Renal cortex interstitium (tissue), 11 donors: ENCODE data around the gene PRAC1. TPM values are rescaled to one million over a fixed set of nuclear protein-coding genes. Genes with fewer than 3 reads are reported as not detected.

Experiments
- DNase-seq, 11 donors: peaks; one replicate each; pipeline ENCODE4 v3.0.0-alpha.2; 2013; ENCODE audit warnings: low read depth in 9 of 11, low spot score in 4 of 11; ENCODE audit errors: extremely low read depth in 1 of 11
- polyA plus RNA-seq, 3 donors: library from polyadenylated mRNA; unstranded; fragments of 120-200 nt; gene quantifications; one replicate each; pipeline ENCODE4 v1.2.1, GENCODE V29; 2013; ENCODE audit not compliant: insufficient read length in 3 of 3

PRAC1 gene
- polyA plus RNA-seq, 3 donors: not detected

- no peak for DNase-seq
Measured at GRCh38 chr17:48748718-48749566, 26.6 kb upstream of the PRAC1 start.

DNA sequence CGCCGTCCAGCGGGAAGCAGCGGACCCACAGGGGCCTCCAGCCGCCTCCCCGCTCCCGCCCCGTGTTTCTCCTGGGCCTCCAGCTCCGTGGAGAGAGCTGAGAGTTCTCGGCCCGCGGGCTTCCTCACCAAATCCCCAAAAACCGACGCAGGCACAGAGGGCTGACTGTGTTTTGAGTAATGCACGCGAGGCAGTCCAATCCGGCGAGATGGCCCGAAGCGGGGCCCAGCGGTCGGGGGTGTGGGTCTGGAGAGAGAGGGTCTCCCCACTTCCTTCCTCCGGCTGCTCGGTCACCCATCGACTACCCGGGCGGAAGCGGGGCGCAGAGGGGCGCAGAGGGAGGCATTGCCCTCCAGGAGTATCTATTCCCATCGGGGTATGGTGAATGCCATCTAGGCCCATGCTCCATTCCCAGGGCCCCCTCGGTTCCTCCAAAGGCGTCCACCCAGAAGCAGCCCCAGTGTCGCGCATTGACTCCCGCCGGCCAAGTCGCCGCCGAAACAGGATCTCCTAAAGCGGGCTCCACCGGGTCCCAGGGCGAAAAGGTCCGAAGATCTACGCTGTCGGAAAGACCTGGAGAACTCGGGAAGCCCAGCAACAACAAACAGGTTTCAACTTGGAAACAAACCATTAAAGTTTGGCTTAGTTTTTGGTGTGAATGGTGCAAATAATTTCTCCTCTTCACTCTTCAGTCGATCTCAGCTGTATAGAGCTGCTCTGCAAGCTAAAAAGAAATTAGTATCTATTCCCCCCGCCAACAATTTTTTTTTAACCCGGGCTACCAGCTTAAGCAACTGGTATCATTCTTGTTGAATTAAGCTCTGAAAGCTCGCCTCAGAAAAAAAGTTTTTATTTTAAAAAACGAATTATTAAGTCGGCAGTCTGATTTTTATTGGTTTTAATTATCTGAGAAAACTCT lies 25.4 kb upstream of the PRAC1 start:
- DNase-seq: no peak

DNA sequence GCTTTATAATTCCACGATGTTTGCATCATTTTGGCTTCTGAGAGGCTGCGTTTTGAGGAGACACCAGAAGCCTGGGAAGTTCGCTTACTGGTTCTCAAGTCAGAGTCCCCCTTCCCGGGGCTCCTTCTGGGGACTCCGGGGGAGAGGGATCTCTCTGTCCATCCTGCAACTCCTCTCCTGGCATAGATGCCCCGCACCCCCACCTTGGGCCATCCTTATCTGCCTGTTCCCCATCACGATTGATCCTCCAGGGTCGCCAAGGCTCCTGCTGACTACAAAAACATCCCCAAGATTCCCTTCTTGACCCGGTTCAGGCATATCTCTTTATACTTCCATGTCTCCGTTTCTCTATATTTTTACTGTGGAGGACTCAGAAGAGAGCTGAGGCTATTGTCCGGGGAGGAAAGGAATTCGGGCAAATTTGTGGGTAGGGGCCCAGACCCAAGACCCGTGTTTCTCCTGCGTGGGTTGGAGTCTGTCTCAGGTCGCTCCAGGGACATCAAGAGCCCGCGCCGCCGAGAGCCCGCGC lies 24.7 kb upstream of the PRAC1 start:
- DNase-seq: no peak

- no peak for DNase-seq
Measured at GRCh38 chr17:48745381-48746275, 23.3 kb upstream of the PRAC1 start.

DNA sequence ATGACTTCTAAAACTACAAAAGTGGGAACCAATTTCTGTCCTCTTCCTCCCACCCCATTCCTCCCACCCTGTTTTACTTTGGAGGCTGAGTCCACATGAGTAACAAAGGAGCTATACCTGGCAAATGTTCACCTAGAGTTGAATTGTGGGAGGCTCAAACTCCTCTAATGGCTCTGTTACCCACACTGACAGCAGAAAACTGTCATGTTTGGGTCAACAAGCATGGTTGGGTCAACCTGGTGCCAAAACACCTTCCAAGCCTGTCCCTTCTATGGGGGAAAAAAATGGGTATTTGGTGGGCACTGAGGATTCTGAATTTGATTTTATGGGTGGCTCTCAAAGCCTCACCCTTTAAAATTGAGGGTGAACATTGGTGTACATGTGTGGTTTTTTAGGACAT lies 18.2 kb upstream of the PRAC1 start:
- DNase-seq: no peak

DNA sequence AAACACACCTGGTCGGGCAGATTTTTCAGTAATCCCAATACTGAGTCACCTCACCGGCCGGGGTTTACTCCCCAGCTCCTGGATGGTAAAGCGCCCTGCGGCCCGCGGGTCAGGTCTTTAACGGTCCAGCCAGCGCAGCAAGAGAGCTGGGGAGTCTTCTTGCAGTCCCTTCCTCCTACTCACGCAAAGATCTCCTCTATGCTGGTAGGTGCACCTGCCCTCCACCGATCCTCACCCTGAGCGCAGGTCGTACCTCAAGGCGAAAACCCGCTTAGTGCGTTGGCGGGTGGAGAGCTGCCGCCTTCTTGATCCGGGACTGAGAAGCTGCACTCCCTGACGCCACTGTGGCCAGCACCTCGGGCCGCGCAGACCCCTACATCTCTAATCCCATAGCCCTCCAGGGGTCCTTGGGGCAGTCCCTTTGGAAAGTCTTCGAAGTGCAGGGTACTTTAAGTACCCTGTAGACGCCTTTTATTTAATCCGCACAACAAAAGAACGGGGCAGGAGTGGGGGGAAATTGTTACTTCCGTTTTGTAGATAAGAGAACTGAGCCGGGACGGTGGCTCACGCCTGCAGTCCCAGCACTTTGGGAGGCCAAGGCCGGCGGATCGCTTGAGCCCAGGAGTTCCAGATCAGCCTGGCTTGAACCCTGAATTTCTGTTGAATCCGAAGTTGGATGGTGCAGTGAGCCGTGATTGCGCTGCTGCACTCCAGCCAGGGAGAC lies 16.6 kb upstream of the PRAC1 start:
- DNase-seq: no peak

GRCh38 chr17:48738424-48738802 lies 16.1 kb upstream of the PRAC1 start:
- no peak for DNase-seq

GRCh38 chr17:48737330-48738043 lies 15.2 kb upstream of the PRAC1 start:
- no peak for DNase-seq

DNA sequence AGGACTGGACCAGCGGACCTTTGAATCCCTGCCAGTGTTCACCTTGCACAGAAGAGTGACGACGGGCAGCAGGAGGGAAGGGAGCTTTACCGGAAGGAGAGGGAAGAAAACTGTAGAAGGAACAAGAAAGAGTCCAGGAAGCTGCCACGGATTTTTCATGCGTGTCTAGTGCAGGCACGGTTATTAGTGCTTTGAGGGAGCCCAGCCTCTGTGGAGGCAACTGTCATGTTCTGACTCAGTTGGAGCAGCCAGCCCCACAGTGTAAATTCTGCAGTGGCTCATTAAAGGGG lies 12.7 kb upstream of the PRAC1 start:
- no peak for DNase-seq

GRCh38 chr17:48734333-48735061 lies 12.2 kb upstream of the PRAC1 start:
- DNase-seq: no peak

DNA sequence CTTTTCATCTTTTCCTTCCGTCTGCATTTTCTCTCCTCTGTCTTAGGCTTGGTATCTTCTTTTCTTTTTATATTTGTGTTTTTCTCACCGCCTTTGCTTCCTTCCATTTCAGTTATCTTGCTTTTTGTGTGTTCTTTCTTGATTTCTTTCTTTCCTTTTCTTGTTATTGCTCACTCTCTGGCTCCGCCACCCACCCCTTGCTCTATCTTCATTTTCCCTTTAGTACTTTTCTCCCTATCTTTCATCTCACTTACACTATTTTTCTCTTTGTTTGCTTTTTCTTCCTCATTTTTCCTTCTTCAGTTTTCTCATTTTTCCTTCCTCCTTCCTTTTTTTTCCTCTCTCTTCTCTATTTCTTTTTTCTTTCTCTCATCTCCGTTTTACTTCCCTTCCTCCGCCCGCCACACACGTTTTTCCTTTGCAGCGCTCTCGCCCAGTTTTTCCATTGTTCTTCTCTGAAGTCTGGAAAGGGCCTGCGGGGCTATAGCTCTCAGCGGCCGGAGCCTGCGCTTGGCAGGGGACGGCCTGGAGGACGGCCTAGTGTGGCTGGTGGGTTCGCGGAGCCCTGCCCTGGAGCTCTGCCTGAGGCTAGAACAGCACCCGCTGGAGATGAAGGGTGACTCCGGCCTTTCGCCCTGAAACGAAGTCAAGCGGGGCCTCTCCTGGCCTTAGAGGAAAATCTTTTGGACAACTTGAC lies 11.5 kb upstream of the PRAC1 start:
- no peak for DNase-seq

GRCh38 chr17:48732688-48733629 lies 10.6 kb upstream of the PRAC1 start:
- DNase-seq: no peak

GRCh38 chr17:48731355-48731754 lies 9.0 kb upstream of the PRAC1 start:
- DNase-seq: no peak

DNA sequence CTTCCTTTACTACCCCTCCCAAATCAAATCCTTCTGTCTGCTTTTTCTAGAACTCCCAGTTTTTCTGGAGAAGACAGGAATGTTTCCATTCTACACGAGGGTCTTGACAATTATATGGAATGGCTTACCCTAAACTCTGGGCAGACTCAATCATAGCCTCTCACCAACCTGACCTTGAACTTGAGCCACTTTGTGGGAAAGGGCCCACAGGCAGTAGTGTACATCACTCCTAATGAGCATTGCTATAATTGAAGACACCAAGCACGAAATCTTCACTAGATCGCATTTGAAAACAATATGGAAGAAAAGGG lies 7.9 kb upstream of the PRAC1 start:
- no peak for DNase-seq

GRCh38 chr17:48729335-48730239 lies 7.3 kb upstream of the PRAC1 start:
- DNase-seq: no peak
